HepG2 (cell line): ENCODE results near the gene DNAJC7. TPM values are rescaled to one million over a fixed set of nuclear protein-coding genes. Genes with fewer than 3 reads are reported as not detected.

Experiments used
- CBFB ChIP-seq: sonication (generic); formaldehyde crosslinking; IDR thresholded peaks from 2 replicates; pipeline ENCODE4 v1.4.0; 2020; ENCODE audit warnings: missing genetic modification reagents
- CEBPG ChIP-seq: IDR thresholded peaks from 2 replicates; pipeline ENCODE4 v1.6.1; 2016
- EZH2 ChIP-seq: conservative IDR thresholded peaks from 2 replicates; pipeline ENCODE4 v1.6.1; 2012; ENCODE audit warnings: mild to moderate bottlenecking, low read depth, low read length, moderate library complexity
- GLI4 ChIP-seq: sonication (generic); formaldehyde crosslinking; IDR thresholded peaks from 2 replicates; pipeline ENCODE4 v1.5.1; 2020; ENCODE audit warnings: missing genetic modification reagents, mild to moderate bottlenecking, moderate library complexity, borderline replicate concordance
- GPBP1L1 ChIP-seq: sonication (generic); formaldehyde crosslinking; IDR thresholded peaks from 2 replicates; pipeline ENCODE4 v1.5.0; 2020; ENCODE audit warnings: mild to moderate bottlenecking, missing genetic modification reagents
- HDAC6 ChIP-seq: fragments of 200-600 bp; sonication (generic); IDR thresholded peaks from 2 replicates; pipeline ENCODE4 v1.7.0; 2017; ENCODE audit warnings: mild to moderate bottlenecking, antibody characterized with exemption, low read length, low read depth
- HHEX ChIP-seq: IDR thresholded peaks from 2 replicates; pipeline ENCODE4 v1.6.1; 2016; ENCODE audit warnings: control low read depth
- HIC2 ChIP-seq: sonication (generic); formaldehyde crosslinking; IDR thresholded peaks from 2 replicates; pipeline ENCODE4 v1.9.0; 2022; ENCODE audit warnings: low read depth, missing genetic modification reagents
- HNRNPH1 ChIP-seq: fragments of 200-400 bp; formaldehyde crosslinking; optimal IDR thresholded peaks from 2 replicates; pipeline ENCODE3; 2017; ENCODE audit warnings: mild to moderate bottlenecking, low read depth, low read length
- ISL2 ChIP-seq: sonication (generic); formaldehyde crosslinking; IDR thresholded peaks from 2 replicates; pipeline ENCODE4 v1.5.0; 2020; ENCODE audit warnings: missing genetic modification reagents
- JARID2 ChIP-seq: sonication (generic); formaldehyde crosslinking; IDR thresholded peaks from 2 replicates; pipeline ENCODE4 v1.8.1; 2023; ENCODE audit warnings: missing genetic modification reagents, inconsistent platforms; ENCODE audit not compliant: insufficient replicate concordance
- PHF21A ChIP-seq: sonication (generic); formaldehyde crosslinking; IDR thresholded peaks from 2 replicates; pipeline ENCODE4 v1.5.0; 2020; ENCODE audit warnings: mild to moderate bottlenecking, missing genetic modification reagents
- RBFOX2 ChIP-seq: fragments of 200-400 bp; formaldehyde crosslinking; IDR thresholded peaks from 2 replicates; pipeline ENCODE4 v1.6.1; 2017; ENCODE audit warnings: low read depth, mild to moderate bottlenecking, low read length
- SIX1 ChIP-seq: sonication (generic); formaldehyde crosslinking; IDR thresholded peaks from 2 replicates; pipeline ENCODE4 v1.4.0; 2020; ENCODE audit warnings: missing genetic modification reagents, borderline replicate concordance
- SNAI1 ChIP-seq: sonication (generic); formaldehyde crosslinking; IDR thresholded peaks from 2 replicates; pipeline ENCODE4 v1.5.0; 2020; ENCODE audit warnings: mild to moderate bottlenecking, missing genetic modification reagents, borderline replicate concordance
- TCF7 ChIP-seq: sonication (generic); IDR thresholded peaks from 2 replicates; pipeline ENCODE4 v1.6.1; 2016; ENCODE audit warnings: antibody characterized with exemption, low read depth
- ZBTB3 ChIP-seq: sonication (generic); formaldehyde crosslinking; IDR thresholded peaks from 2 replicates; pipeline ENCODE4 v1.4.0; 2020; ENCODE audit warnings: low read depth, mild to moderate bottlenecking, moderate library complexity, missing genetic modification reagents, borderline replicate concordance
- ZFP36 ChIP-seq: fragments of 150-350 bp; IDR thresholded peaks from 2 replicates; pipeline ENCODE4 v1.6.1; 2018; ENCODE audit warnings: borderline replicate concordance, low read length, low read depth; ENCODE audit not compliant: partially characterized antibody
- ZKSCAN1 ChIP-seq: fragments of 150-350 bp; IDR thresholded peaks from 2 replicates; pipeline ENCODE4 v1.6.1; 2014; ENCODE audit warnings: low read length
- ZMYM2 ChIP-seq: sonication (generic); formaldehyde crosslinking; IDR thresholded peaks from 2 replicates; pipeline ENCODE4 v1.8.0; 2022; ENCODE audit warnings: mild to moderate bottlenecking, missing genetic modification reagents
- ZNF274 ChIP-seq: sonication (generic); formaldehyde crosslinking; IDR thresholded peaks from 2 replicates; pipeline ENCODE4 v1.5.1; 2020; ENCODE audit warnings: mild to moderate bottlenecking, missing genetic modification reagents
- ZNF383 ChIP-seq: sonication (generic); formaldehyde crosslinking; IDR thresholded peaks from 2 replicates; pipeline ENCODE4 v1.4.0; 2020; ENCODE audit warnings: missing genetic modification reagents, mild to moderate bottlenecking, borderline replicate concordance
- ZNF572 ChIP-seq: sonication (generic); formaldehyde crosslinking; IDR thresholded peaks from 2 replicates; pipeline ENCODE4 v1.5.1; 2020; ENCODE audit warnings: mild to moderate bottlenecking, missing genetic modification reagents
- ZNF616 ChIP-seq: sonication (generic); formaldehyde crosslinking; IDR thresholded peaks from 2 replicates; pipeline ENCODE4 v1.5.0; 2020; ENCODE audit warnings: low read depth, mild to moderate bottlenecking, missing genetic modification reagents
- polyA plus RNA-seq, 8 experiments: library from polyadenylated mRNA; depleted of rRNA in 3 of 8; stranded (reverse) in 7 of 8; unstranded in 1 of 8; fragments of >200 nt; fragmentation: Illumina TruSeq in 4 of 8; extraction: Trizol in 4 of 8; gene quantifications; 2 replicates each; pipeline versions ENCODE4 v1.2.1 to v1.2.3, GENCODE V29; 2011 to 2016; ENCODE audit warnings: low read depth in 4 of 8, missing spikeins in 1 of 8, mixed read lengths in 1 of 8; ENCODE audit not compliant: insufficient read depth in 1 of 8
- total RNA-seq, 5 experiments: library from RNA; depleted of rRNA; stranded (reverse); fragments of >200 nt; fragmentation: Illumina TruSeq; extraction: Trizol; gene quantifications; 2 replicates each; pipeline ENCODE4 v1.2.3, GENCODE V29; 2016; ENCODE audit warnings: low read depth in 1 of 5
- TF ChIP-seq, protein P1 (sequence below): sonication (generic); formaldehyde crosslinking; IDR thresholded peaks from 2 replicates; pipeline ENCODE4 v1.9.0; 2021; ENCODE audit warnings: missing genetic modification reagents, borderline replicate concordance

DNAJC7 gene
- total and polyA plus RNA-seq, 2 of the 13 experiments (the other 11 are each of a cell fraction or from before 2014, with no cell fraction given), result 47.7 to 132 TPM

- TF ChIP-seq GPBP1L1 (CRISPR knock-in tag) (no peak), PHF21A (peak; percentile 91; the same call in 1 of the 2 replicates), HNRNPH1 (no peak), GLI4 (CRISPR knock-in tag) (peak; percentile 88), ZNF572 (CRISPR knock-in tag) (peak; percentile 73; the same call in 1 of the 2 replicates), TCF7 (no peak), ZNF616 (CRISPR knock-in tag) (peak; percentile 84; the same call in 1 of the 2 replicates), SNAI1 (CRISPR knock-in tag) (peak; percentile 77; the same call in 1 of the 2 replicates), SIX1 (CRISPR knock-in tag) (no peak), HIC2 (CRISPR knock-in tag) (peak; percentile 85), ISL2 (peak; percentile 65), HHEX (no peak), RBFOX2 (peak; percentile 63), ZKSCAN1 (no peak), JARID2 (peak; percentile 89), ZBTB3 (CRISPR knock-in tag) (peak; percentile 80; the same call in 1 of the 2 replicates), ZFP36 (no peak), EZH2 (no peak), ZMYM2 (CRISPR knock-in tag) (peak; percentile 59; the same call in 1 of the 2 replicates), CEBPG (CRISPR knock-in tag) (peak; percentile 91), ZNF383 (CRISPR knock-in tag) (peak; percentile 95), CBFB (0 out of 2 replicates have a peak, but pooled peaks have one; percentile 55), ZNF274 (CRISPR knock-in tag) (0 out of 2 replicates have a peak, but pooled peaks have one; percentile 82), HDAC6 (no peak)
- TF ChIP-seq, protein P1, sequence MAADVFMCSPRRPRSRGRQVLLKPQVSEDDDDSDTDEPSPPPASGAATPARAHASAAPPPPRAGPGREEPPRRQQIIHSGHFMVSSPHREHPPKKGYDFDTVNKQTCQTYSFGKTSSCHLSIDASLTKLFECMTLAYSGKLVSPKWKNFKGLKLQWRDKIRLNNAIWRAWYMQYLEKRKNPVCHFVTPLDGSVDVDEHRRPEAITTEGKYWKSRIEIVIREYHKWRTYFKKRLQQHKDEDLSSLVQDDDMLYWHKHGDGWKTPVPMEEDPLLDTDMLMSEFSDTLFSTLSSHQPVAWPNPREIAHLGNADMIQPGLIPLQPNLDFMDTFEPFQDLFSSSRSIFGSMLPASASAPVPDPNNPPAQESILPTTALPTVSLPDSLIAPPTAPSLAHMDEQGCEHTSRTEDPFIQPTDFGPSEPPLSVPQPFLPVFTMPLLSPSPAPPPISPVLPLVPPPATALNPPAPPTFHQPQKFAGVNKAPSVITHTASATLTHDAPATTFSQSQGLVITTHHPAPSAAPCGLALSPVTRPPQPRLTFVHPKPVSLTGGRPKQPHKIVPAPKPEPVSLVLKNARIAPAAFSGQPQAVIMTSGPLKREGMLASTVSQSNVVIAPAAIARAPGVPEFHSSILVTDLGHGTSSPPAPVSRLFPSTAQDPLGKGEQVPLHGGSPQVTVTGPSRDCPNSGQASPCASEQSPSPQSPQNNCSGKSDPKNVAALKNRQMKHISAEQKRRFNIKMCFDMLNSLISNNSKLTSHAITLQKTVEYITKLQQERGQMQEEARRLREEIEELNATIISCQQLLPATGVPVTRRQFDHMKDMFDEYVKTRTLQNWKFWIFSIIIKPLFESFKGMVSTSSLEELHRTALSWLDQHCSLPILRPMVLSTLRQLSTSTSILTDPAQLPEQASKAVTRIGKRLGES (CRISPR knock-in tag), result peak; percentile 92; the same call in 1 of the 2 replicates
These were observed 87.0 kb downstream of the DNAJC7 start, which contains the start of gene ODAD4 (continued) for GRCh38 chr17:41930009-41930832.
